CD4-positive, CD25-positive, alpha-beta regulatory T cell (primary cell): ENCODE data around the gene IKBKE. TPM values are rescaled to one million over a fixed set of nuclear protein-coding genes. Genes with fewer than 3 reads are reported as not detected.

ENCODE experiments used
- ATAC-seq, 2 donors: fragments of 150-1000 bp; cut with Tn5 transposase; one replicate each; pipeline ENCODE4 v1.10.0; 2021; ENCODE audit warnings: low read depth in 2 of 2, moderate number of reproducible peaks in 2 of 2, moderate library complexity in 1 of 2
- DNase-seq, 3 donors: peaks; one replicate each; pipeline versions ENCODE4 v3.0.0 to v3.0.0-alpha.2; 2012 to 2022; ENCODE audit warnings: mixed read lengths in 1 of 3
- H3K27ac ChIP-seq: one replicate; pipeline ENCODE4 v1.7.0; 2013; ENCODE audit warnings: mild to moderate bottlenecking, low read length; ENCODE audit not compliant: insufficient read depth, poor library complexity, severe bottlenecking
- H3K27me3 ChIP-seq: one replicate; pipeline ENCODE4 v1.7.0; 2013; ENCODE audit warnings: low read length; ENCODE audit not compliant: control insufficient read depth, insufficient read depth
- H3K36me3 ChIP-seq: one replicate; pipeline ENCODE4 v1.7.0; 2013; ENCODE audit warnings: mild to moderate bottlenecking, low read length, moderate library complexity; ENCODE audit not compliant: control insufficient read depth, insufficient read depth
- H3K4me1 ChIP-seq: 2 replicates; pipeline ENCODE4 v1.7.0; 2013; ENCODE audit warnings: mild to moderate bottlenecking, low read length; ENCODE audit not compliant: insufficient read depth, control insufficient read depth, poor library complexity, severe bottlenecking
- H3K4me3 ChIP-seq: one replicate; pipeline ENCODE4 v1.7.0; 2013; ENCODE audit warnings: low read depth, mild to moderate bottlenecking, low read length, moderate library complexity
- H3K9me3 ChIP-seq, 2 experiments: 1 replicate in 1 of 2; 2 replicates in 1 of 2; pipeline ENCODE4 v1.7.0; 2013; ENCODE audit warnings: low read length in 2 of 2, mild to moderate bottlenecking in 1 of 2, moderate library complexity in 1 of 2; ENCODE audit not compliant: control insufficient read depth in 2 of 2
- H3K27ac Mint-ChIP-seq, 3 donors: one replicate each; pipeline ENCODE4 v1.8.0; 2020 to 2022; ENCODE audit warnings: mild to moderate bottlenecking in 3 of 3, mixed read lengths in 3 of 3, moderate library complexity in 2 of 3
- H3K27me3 Mint-ChIP-seq: one replicate; pipeline ENCODE4 v1.8.0; 2022; ENCODE audit warnings: mild to moderate bottlenecking, mixed read lengths
- H3K36me3 Mint-ChIP-seq: one replicate; pipeline ENCODE4 v1.8.0; 2020; ENCODE audit warnings: mixed read lengths
- H3K4me1 Mint-ChIP-seq, 4 donors: one replicate each; pipeline ENCODE4 v1.8.0; 2020 to 2022; ENCODE audit warnings: mixed read lengths in 4 of 4, mild to moderate bottlenecking in 1 of 4
- H3K4me3 Mint-ChIP-seq, 4 donors: one replicate each; pipeline ENCODE4 v1.8.0; 2020 to 2022; ENCODE audit warnings: mild to moderate bottlenecking in 4 of 4, mixed read lengths in 4 of 4, moderate library complexity in 3 of 4
- H3K9me3 Mint-ChIP-seq, 7 donors: one replicate each; pipeline ENCODE4 v1.8.0; 2020 to 2022; ENCODE audit warnings: mixed read lengths in 7 of 7, mild to moderate bottlenecking in 3 of 7, moderate library complexity in 2 of 7
- polyA plus RNA-seq, 4 donors: library from polyadenylated mRNA; unstranded; fragments of 300-500 nt; fragmentation: Illumina TruSeq; gene quantifications; one replicate each; pipeline ENCODE4 v1.2.3, GENCODE V29; 2021
- total RNA-seq: library from RNA; stranded (reverse); gene quantifications from one replicate; pipeline ENCODE4 v1.2.3, GENCODE V29; 2022

IKBKE gene
- total and polyA plus RNA-seq, 5 donors from 2014 or later: 55.3 to 87.4 (median 78.3) TPM

GRCh38 chr1:206544562-206545257 is 74.4 kb downstream of the IKBKE start:
- H3K4me3 Mint-ChIP-seq: peak overlapping the region in 1 of 4 donors; percentile 55

DNA sequence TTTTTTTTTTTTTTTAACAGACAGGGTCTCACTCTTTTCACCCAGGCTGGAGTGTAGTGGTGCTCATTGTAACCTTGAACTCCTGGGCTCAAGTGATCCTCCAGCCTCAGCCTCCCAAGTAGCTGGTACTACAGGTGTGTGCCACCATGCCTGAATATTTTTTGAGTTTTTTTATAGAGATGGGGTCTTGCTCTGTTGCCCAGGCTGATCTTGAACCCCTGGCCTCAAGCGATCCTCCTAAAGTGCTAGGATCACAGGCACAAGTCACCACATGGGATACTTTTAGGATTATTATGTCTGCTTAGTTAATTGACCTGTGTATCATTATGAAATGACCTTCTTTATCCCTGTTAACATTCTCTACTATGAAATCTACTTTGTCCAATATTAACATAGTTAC is 75.1 kb downstream of the IKBKE start:
- Mint-ChIP-seq H3K27me3 (no peaks in the 10 kb centered on the region), H3K4me3 (no peak overlapping the region), H3K27ac (peak overlapping the region in 1 of 3 donors; percentile 14), H3K9me3 (no peaks in the 10 kb centered on the region), H3K36me3 (peaks cover 3% of the 10 kb centered on the region), H3K4me1 (peaks cover 6 to 21% (median 12%) of the 10 kb centered on the region in 4 donors)
- Histone ChIP-seq H3K4me1 (peaks cover 7% of the 10 kb centered on the region), H3K27me3 (no peaks in the 10 kb centered on the region), H3K9me3 (no peaks in the 10 kb centered on the region), H3K36me3 (no peaks in the 10 kb centered on the region), H3K4me3 (no peak overlapping the region), H3K27ac (no peak overlapping the region)
- DNase-seq (no peak), ATAC-seq (peak in 1 of 2 donors; percentile 11)

More at GRCh38 chr1:206544562-206545257, 74.4 kb downstream of the IKBKE start:
- Mint-ChIP-seq H3K36me3 (peaks cover 3% of the 10 kb centered on the region), H3K9me3 (no peaks in the 10 kb centered on the region), H3K4me1 (peaks cover 6 to 18% (median 12%) of the 10 kb centered on the region in 4 donors), H3K27me3 (no peaks in the 10 kb centered on the region), H3K27ac (peak overlapping the region in 2 of 3 donors; percentile 32 to 79)
- peak; percentile 74 to 87 for ATAC-seq
- peak; percentile 73 to 74 (median 74) for DNase-seq
- H3K36me3 ChIP-seq: no peaks in the 10 kb centered on the region
- peaks cover 7% of the 10 kb centered on the region for H3K4me1 ChIP-seq
- no peak overlapping the region for H3K4me3 ChIP-seq
- H3K27me3 ChIP-seq: no peaks in the 10 kb centered on the region
- no peaks in the 10 kb centered on the region for H3K9me3 ChIP-seq
- H3K27ac ChIP-seq: no peak overlapping the region

Other genes starting within 250 kb of the IKBKE start
- gene RASSF5, start 37.1 kb downstream of the IKBKE start, total RNA-seq: 158 TPM
- 100 to 1,000 TPM; 224 to 258 (median 231) TPM for gene RASSF5, start 37.1 kb downstream of the IKBKE start, polyA plus RNA-seq
- gene EIF2D, start 142.0 kb downstream of the IKBKE start, total RNA-seq: 35.7 TPM
- gene EIF2D, start 142.0 kb downstream of the IKBKE start, polyA plus RNA-seq: 10 to 100 TPM; 21.3 to 32.6 (median 26.7) TPM
- gene DYRK3, start 165.1 kb downstream of the IKBKE start, total RNA-seq: 0.67 TPM
- under 1 TPM in 1 of 4 donors, not detected in 3; 0.32 TPM for gene DYRK3, start 165.1 kb downstream of the IKBKE start, polyA plus RNA-seq
- 167 TPM for gene MAPKAPK2, start 214.4 kb downstream of the IKBKE start, total RNA-seq
- 1 to 10 TPM; 2.4 to 3.8 (median 2.9) TPM for gene MAPKAPK2, start 214.4 kb downstream of the IKBKE start, polyA plus RNA-seq